GM18909 (cell line): ENCODE results near the gene STARD9.

ENCODE experiments used
- ATAC-seq: cut with Tn5 transposase; IDR thresholded peaks from one replicate; pipeline ENCODE4 v1.9.1; 2021; ENCODE audit warnings: mild to moderate bottlenecking; ENCODE audit not compliant: unreplicated experiment, poor library complexity

STARD9 gene

GRCh38 chr15:42691770-42692169 lies 116.4 kb downstream of the STARD9 start:
- ATAC-seq = no peak

GRCh38 chr15:42692536-42692935 lies 117.1 kb downstream of the STARD9 start:
- ATAC-seq = no peak

- no peak for ATAC-seq
Observed at GRCh38 chr15:42692997-42693396, 117.6 kb downstream of the STARD9 start.

GRCh38 chr15:42693496-42693895 lies 118.1 kb downstream of the STARD9 start:
- ATAC-seq = no peak

- ATAC-seq = no peak
Observed at GRCh38 chr15:42693942-42694341, 118.5 kb downstream of the STARD9 start.

- ATAC-seq = no peak
Observed at GRCh38 chr15:42694398-42694797, 119.0 kb downstream of the STARD9 start.

GRCh38 chr15:42695527-42696071 lies 120.2 kb downstream of the STARD9 start:
- ATAC-seq = no peak

GRCh38 chr15:42696626-42697025 lies 121.2 kb downstream of the STARD9 start:
- no peak for ATAC-seq

- no peak for ATAC-seq
Observed at GRCh38 chr15:42704492-42704926, 129.1 kb downstream of the STARD9 start.

GRCh38 chr15:42705336-42705735 lies 129.9 kb downstream of the STARD9 start:
- ATAC-seq = no peak

- ATAC-seq = no peak
Observed at GRCh38 chr15:42707068-42707467, 131.7 kb downstream of the STARD9 start.

GRCh38 chr15:42707873-42708544 lies 132.6 kb downstream of the STARD9 start:
- ATAC-seq = no peak

- no peak for ATAC-seq
Observed at GRCh38 chr15:42710662-42711061, 135.3 kb downstream of the STARD9 start.

- ATAC-seq = no peak
Observed at GRCh38 chr15:42711746-42712145, 136.3 kb downstream of the STARD9 start.

- no peak for ATAC-seq
Observed at GRCh38 chr15:42712584-42712983, 137.2 kb downstream of the STARD9 start.

GRCh38 chr15:42716125-42716524 lies 140.7 kb downstream of the STARD9 start:
- ATAC-seq = no peak

- ATAC-seq = no peak
Observed at GRCh38 chr15:42716626-42717025, 141.2 kb downstream of the STARD9 start.

- ATAC-seq = no peak
Observed at GRCh38 chr15:42719043-42719442, 143.6 kb downstream of the STARD9 start.

- ATAC-seq = no peak
Observed at GRCh38 chr15:42720071-42720470, 144.7 kb downstream of the STARD9 start.

GRCh38 chr15:42721016-42721415 lies 145.6 kb downstream of the STARD9 start:
- ATAC-seq = no peak

GRCh38 chr15:42721916-42722315 lies 146.5 kb downstream of the STARD9 start:
- no peak for ATAC-seq

- no peak for ATAC-seq
Observed at GRCh38 chr15:42723068-42723467, 147.7 kb downstream of the STARD9 start.
